IMR-90 (cell line): ENCODE data around the gene P4HA3. TPM values are rescaled to one million over a fixed set of nuclear protein-coding genes. Genes with fewer than 3 reads are reported as not detected.

Experiments used
- ATAC-seq: fragments of 200-7000 bp; cut with Tn5 transposase; 2 replicates; pipeline ENCODE4 v1.9.1; 2020; ENCODE audit warnings: low read depth, mild to moderate bottlenecking, moderate library complexity
- BruUV-seq: library from RNA; stranded (reverse); fragments of 400-500 nt; replicated peaks from 2 replicates; lab custom pipeline; 2021; lab: Mats Ljungman, UMichigan
- CTCF ChIA-PET: fragments of 300-600 bp; formaldehyde crosslinking; extraction: SDS; loops from one replicate; lab custom pipeline; 2021; ENCODE audit warnings: antibody characterized with exemption; lab: Yijun Ruan, JAX
- POLR2A ChIA-PET: fragments of 300-600 bp; sonication (Branson Sonifier 250); formaldehyde crosslinking; loops from one replicate; lab custom pipeline; 2022; ENCODE audit warnings: antibody characterized with exemption; ENCODE audit not compliant: unreplicated experiment; lab: Charles Lee
- DNase-seq: peaks from one replicate; pipeline ENCODE4 v3.0.0; 2013
- H2AFZ ChIP-seq: replicated peaks from 2 replicates; pipeline ENCODE3; 2013; ENCODE audit warnings: low read length, mild to moderate bottlenecking; ENCODE audit not compliant: poor library complexity
- H2AK5ac ChIP-seq: 2 replicates; pipeline ENCODE4 v1.6.1; 2013; ENCODE audit warnings: low read depth, low read length, inconsistent platforms
- H2AK9ac ChIP-seq: replicated peaks from 2 replicates; pipeline ENCODE3; 2013; ENCODE audit warnings: mild to moderate bottlenecking, low read depth, low read length, moderate library complexity; ENCODE audit not compliant: poor library complexity
- H2BK120ac ChIP-seq: 2 replicates; pipeline ENCODE4 v1.6.1; 2013; ENCODE audit warnings: low read depth, low read length, inconsistent platforms
- H2BK15ac ChIP-seq: 3 replicates; pipeline ENCODE4 v1.6.1; 2013; ENCODE audit warnings: low read depth, low read length, inconsistent platforms
- H2BK20ac ChIP-seq: 2 replicates; pipeline ENCODE4 v1.6.1; 2013; ENCODE audit warnings: low read depth, mild to moderate bottlenecking, inconsistent platforms, low read length, moderate library complexity
- H2BK5ac ChIP-seq: 2 replicates; pipeline ENCODE4 v1.6.1; 2013; ENCODE audit warnings: mild to moderate bottlenecking, low read depth, low read length, inconsistent platforms; ENCODE audit not compliant: poor library complexity, severe bottlenecking
- H3K14ac ChIP-seq: replicated peaks from 2 replicates; pipeline ENCODE4 v1.6.1; 2013; ENCODE audit warnings: low read depth, low read length, inconsistent platforms
- H3K18ac ChIP-seq: 2 replicates; pipeline ENCODE4 v1.6.1; 2013; ENCODE audit warnings: low read depth, low read length, control low read depth
- H3K23ac ChIP-seq: 2 replicates; pipeline ENCODE4 v1.6.1; 2013; ENCODE audit warnings: low read depth, low read length, inconsistent platforms
- H3K27ac ChIP-seq: 2 replicates; pipeline ENCODE4 v1.5.1; 2013; ENCODE audit warnings: mild to moderate bottlenecking, control low read depth, low read length; ENCODE audit not compliant: insufficient read depth
- H3K27me3 ChIP-seq: 2 replicates; pipeline ENCODE4 v1.6.1; 2013; ENCODE audit warnings: low read length; ENCODE audit not compliant: control insufficient read depth, insufficient read depth
- H3K36me3 ChIP-seq: 2 replicates; pipeline ENCODE4 v1.6.1; 2013; ENCODE audit warnings: low read length, mixed read lengths; ENCODE audit not compliant: control insufficient read depth, insufficient read depth
- H3K4ac ChIP-seq: 2 replicates; pipeline ENCODE4 v1.6.1; 2013; ENCODE audit warnings: low read depth, low read length, inconsistent platforms
- H3K4me1 ChIP-seq: 2 replicates; pipeline ENCODE4 v1.6.1; 2013; ENCODE audit warnings: low read length, mixed read lengths; ENCODE audit not compliant: control insufficient read depth, insufficient read depth
- H3K4me2 ChIP-seq: 2 replicates; pipeline ENCODE4 v1.6.1; 2013; ENCODE audit warnings: low read depth, mild to moderate bottlenecking, control low read depth, low read length, moderate library complexity
- H3K4me3 ChIP-seq: 2 replicates; pipeline ENCODE4 v1.5.1; 2013; ENCODE audit warnings: low read depth, mild to moderate bottlenecking, control low read depth, low read length, moderate library complexity; ENCODE audit not compliant: insufficient read depth
- H3K56ac ChIP-seq: 2 replicates; pipeline ENCODE4 v1.6.1; 2013; ENCODE audit warnings: low read length, inconsistent platforms; ENCODE audit not compliant: insufficient read depth; ENCODE audit errors: extremely low read depth
- H3K79me1 ChIP-seq, 2 experiments: 2 replicates each; pipeline ENCODE4 v1.6.1; 2013; ENCODE audit warnings: low read length in 2 of 2, inconsistent platforms in 1 of 2, low read depth in 1 of 2
- H3K9ac ChIP-seq: 2 replicates; pipeline ENCODE4 v1.6.1; 2013; ENCODE audit warnings: low read depth, low read length, control low read depth
- H3K9me1 ChIP-seq: 2 replicates; pipeline ENCODE4 v1.6.1; 2013; ENCODE audit warnings: low read length, inconsistent platforms; ENCODE audit not compliant: insufficient read depth
- H3K9me3 ChIP-seq: 2 replicates; pipeline ENCODE4 v1.6.1; 2013; ENCODE audit warnings: low read length; ENCODE audit not compliant: control insufficient read depth, insufficient read depth
- H4K20me1 ChIP-seq: 2 replicates; pipeline ENCODE4 v1.6.1; 2013; ENCODE audit warnings: low read length, inconsistent platforms; ENCODE audit not compliant: insufficient read depth
- H4K5ac ChIP-seq: 2 replicates; pipeline ENCODE4 v1.6.1; 2013; ENCODE audit warnings: mild to moderate bottlenecking, low read depth, low read length, control low read depth
- H4K8ac ChIP-seq, 2 experiments: 2 replicates each; pipeline ENCODE4 v1.6.1; 2013; ENCODE audit warnings: low read depth in 2 of 2, low read length in 2 of 2, control low read depth in 1 of 2, inconsistent platforms in 1 of 2
- H4K91ac ChIP-seq: 2 replicates; pipeline ENCODE4 v1.6.1; 2013; ENCODE audit warnings: low read depth, low read length, inconsistent platforms; ENCODE audit not compliant: insufficient read depth
- BHLHE40 ChIP-seq: fragments of 150-350 bp; IDR thresholded peaks from 2 replicates; pipeline ENCODE4 v1.6.1; 2016; ENCODE audit warnings: mild to moderate bottlenecking, low read depth, low read length
- MAZ ChIP-seq: IDR thresholded peaks from 2 replicates; pipeline ENCODE4 v1.6.1; 2012; ENCODE audit warnings: low read depth, mild to moderate bottlenecking, low read length, improper control_type of control experiment, moderate library complexity, borderline replicate concordance
- NFE2L2 ChIP-seq: fragments of 150-350 bp; IDR thresholded peaks from 2 replicates; pipeline ENCODE4 v1.6.1; 2016; ENCODE audit warnings: low read depth, mild to moderate bottlenecking, low read length
- RCOR1 ChIP-seq: IDR thresholded peaks from 2 replicates; pipeline ENCODE4 v1.6.1; 2012; ENCODE audit warnings: mild to moderate bottlenecking, low read length, improper control_type of control experiment; ENCODE audit not compliant: insufficient replicate concordance
- WGBS, 2 experiments: methylation state at CpG; one replicate each; pipeline versions ENCODE4 v1.1.5 to v1.1.7; 2013; ENCODE audit warnings: missing lambda C conversion rate in 2 of 2; ENCODE audit not compliant: insufficient read length in 1 of 2; ENCODE audit errors: extremely low coverage in 2 of 2; 5-methylcytosine and 5-hydroxymethylcytosine counted together
- dilution Hi-C: fragments of 300-500 bp; cut with HindIII; formaldehyde crosslinking; loops from one replicate; pipeline ENCODE4 v1.14.3; 2018; ENCODE audit warnings: low sequenced_read_pairs; ENCODE audit not compliant: unreplicated experiment
- in situ Hi-C: fragments of 300-500 bp; cut with MboI; formaldehyde crosslinking; loops from 3 replicates; pipeline ENCODE4 v1.14.3; 2019; ENCODE audit warnings: low sequenced_read_pairs, inconsistent platforms, mixed read lengths
- intact Hi-C: fragments of 100-400 bp; cut with micrococcal nuclease; formaldehyde crosslinking; loops from 2 replicates; pipeline ENCODE4 v1.10.0; 2022
- polyA plus RNA-seq, 3 experiments: library from polyadenylated mRNA; depleted of rRNA; stranded (reverse); fragments of >200 nt; gene quantifications; 2 replicates each; pipeline ENCODE4 v1.2.3, GENCODE V29; 2012; ENCODE audit warnings: low replicate concordance in 1 of 3
- total RNA-seq: library from RNA; depleted of rRNA; stranded (reverse); fragments of >200 nt; gene quantifications from 2 replicates; pipeline ENCODE4 v1.2.3, GENCODE V29; 2012

The P4HA3 gene
- total and polyA plus RNA-seq, 2 of the 4 experiments (the other 2 are of a cell fraction), result 2.9 to 5.7 TPM

DNA sequence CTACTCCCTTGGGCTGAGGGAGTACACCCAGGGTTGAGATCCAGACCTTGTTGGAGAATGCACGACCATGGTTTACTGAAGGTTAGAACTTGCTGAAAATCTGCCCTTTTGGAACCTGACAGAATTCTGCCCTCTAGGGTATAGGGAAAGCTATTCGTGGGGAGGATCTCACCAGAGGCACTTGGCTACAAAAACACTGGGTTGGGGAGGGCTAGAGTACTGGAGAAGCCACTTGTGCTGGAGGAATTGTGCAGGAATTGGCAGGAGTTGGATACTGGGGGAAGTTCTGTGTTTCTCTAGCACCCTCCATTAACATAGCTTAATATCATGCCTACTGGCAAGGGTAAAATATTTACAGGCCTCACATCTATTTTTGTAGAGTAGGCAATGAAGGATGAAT is 84.5 kb downstream of the P4HA3 start:
- no peak overlapping the region for H4K91ac ChIP-seq
- no peak overlapping the region for H2BK120ac ChIP-seq
- no peak overlapping the region for H2AFZ ChIP-seq
- no CpG with 5 or more reads among the region's 2 CpGs for WGBS, 2 experiments
- no peak overlapping the region for H3K18ac ChIP-seq
- no peak overlapping the region for H3K23ac ChIP-seq
- H2BK5ac ChIP-seq, result no peak overlapping the region
- H2BK20ac ChIP-seq, result no peak overlapping the region
- peaks cover 4% of the 10 kb centered on the region; the same call in 1 of the 2 replicates for H4K20me1 ChIP-seq
- dilution Hi-C loops (no loop called here), intact Hi-C loops (no loop called here), in situ Hi-C loops (no loop called here)
- H3K4me1 ChIP-seq, result no peaks in the 10 kb centered on the region
- ATAC-seq (no peak), DNase-seq (no peak)
- H3K27me3 ChIP-seq, result no peaks in the 10 kb centered on the region
- no peak overlapping the region for H3K14ac ChIP-seq
- no peak overlapping the region for H3K56ac ChIP-seq
- ChIA-PET POLR2A (no interaction called here), CTCF (no interaction called here)
- no peak overlapping the region for H2BK15ac ChIP-seq
- peaks cover 3 to 12% of the 10 kb centered on the region in 2 experiments; a peak in 2 of 4 replicates for H3K79me1 ChIP-seq
- TF ChIP-seq BHLHE40, result no peak
- TF ChIP-seq RCOR1, result no peak
- TF ChIP-seq NFE2L2, result no peak
- TF ChIP-seq MAZ, result no peak
- H3K4me2 ChIP-seq, result no peak overlapping the region
- BruUV-seq, result no TSS peak
- no peak overlapping the region for H4K5ac ChIP-seq
- H3K9me3 ChIP-seq, result no peaks in the 10 kb centered on the region
- no peak overlapping the region for H4K8ac ChIP-seq
- peaks cover 3% of the 10 kb centered on the region; the same call in 1 of the 2 replicates for H3K9me1 ChIP-seq
- peaks cover 12% of the 10 kb centered on the region for H3K36me3 ChIP-seq
- H3K27ac ChIP-seq, result no peak overlapping the region
- H3K4me3 ChIP-seq, result no peak overlapping the region
- no peak overlapping the region for H3K4ac ChIP-seq
- H2AK9ac ChIP-seq, result no peak overlapping the region
- H2AK5ac ChIP-seq, result no peak overlapping the region
- no peak overlapping the region for H3K9ac ChIP-seq
